C1 segment of cervical spinal cord (tissue), 14 donors: ENCODE results near the gene OMP.

Source experiments
- DNase-seq, 14 donors: peaks; one replicate each; lab custom pipeline; 2025; lab: John Stamatoyannopoulos, UW

OMP gene

DNA sequence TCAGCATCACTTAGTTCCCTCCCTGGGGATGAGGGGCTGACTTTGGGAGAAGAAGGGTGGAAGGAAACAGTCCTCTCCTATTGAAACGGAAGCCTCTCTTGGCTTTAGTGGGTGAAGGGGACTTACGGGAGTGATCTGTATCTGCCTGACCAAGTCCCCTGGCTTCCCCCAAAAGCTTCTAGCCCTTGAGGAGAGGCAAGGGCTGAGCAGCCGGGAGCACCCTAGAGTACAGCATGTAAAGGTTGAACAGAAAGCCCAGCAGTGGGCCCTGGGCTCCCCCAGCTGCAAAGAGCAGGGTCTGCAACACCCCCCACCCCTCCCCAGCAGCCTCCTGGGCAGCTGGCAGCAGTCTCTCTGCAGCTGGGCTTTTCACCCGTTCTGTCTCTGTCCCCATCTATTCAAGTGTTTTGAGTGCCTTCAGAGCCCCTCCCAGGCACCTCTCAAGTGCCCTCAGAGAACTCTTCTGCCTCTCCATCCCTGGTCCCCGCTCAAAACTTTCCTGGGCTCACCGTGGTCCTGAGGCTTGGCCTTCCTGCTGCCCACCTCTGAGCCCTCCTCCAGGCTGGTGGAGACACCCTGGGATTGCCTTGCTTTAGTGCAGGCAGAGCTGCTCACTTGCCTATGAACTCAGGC is 33.2 kb upstream of the OMP start:
- no peak for DNase-seq

DNA sequence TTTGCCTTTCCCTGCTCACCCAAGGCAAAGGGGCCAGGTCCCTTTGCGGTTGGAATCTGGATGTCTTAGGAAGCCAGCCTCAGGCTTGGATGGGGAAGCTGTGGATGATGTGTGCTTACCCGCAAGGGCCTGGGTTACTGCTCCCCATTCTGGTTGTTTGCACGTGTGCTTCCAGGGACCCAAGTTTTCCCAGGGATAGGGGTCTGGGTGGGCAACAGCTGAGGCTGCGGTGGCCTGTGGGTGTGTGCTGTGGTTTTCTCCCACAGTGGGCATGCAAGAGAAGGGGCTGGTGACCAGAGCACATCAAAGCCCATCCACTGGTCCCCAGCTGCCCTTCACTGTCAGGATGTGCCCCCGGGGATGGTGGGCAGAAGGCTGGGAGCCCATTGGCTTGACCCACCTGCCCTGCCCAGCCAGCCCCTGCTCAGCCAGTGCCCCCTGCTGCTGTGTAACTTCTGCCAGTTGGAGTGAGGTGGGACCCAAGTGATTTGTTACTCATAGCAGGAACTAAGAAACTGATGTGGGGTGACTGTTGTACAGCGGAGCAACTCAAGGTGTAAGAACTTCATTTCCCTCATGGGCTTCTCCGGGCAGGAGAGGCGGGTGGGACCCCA is 32.6 kb upstream of the OMP start:
- DNase-seq: no peak

DNA sequence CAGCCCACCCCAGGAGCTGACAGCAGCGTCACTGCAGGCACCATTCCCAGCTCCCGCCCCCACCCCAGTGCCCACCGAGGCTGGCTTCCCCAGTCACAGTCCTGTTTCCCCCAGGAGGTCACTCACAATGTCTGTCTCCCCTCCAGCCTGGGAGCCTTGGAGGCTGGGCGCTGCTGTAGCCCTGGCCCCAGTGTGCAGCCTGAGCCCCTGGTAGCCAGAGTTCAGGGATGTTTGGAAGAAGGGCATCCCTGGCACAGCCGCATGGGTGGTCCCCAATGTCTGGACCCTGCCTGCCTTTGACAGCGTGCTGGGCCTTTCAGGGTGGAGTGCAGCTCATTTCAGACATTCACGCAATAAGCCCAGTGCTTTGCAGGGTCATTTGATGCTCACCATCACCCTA is 31.6 kb upstream of the OMP start:
- DNase-seq: no peak

DNA sequence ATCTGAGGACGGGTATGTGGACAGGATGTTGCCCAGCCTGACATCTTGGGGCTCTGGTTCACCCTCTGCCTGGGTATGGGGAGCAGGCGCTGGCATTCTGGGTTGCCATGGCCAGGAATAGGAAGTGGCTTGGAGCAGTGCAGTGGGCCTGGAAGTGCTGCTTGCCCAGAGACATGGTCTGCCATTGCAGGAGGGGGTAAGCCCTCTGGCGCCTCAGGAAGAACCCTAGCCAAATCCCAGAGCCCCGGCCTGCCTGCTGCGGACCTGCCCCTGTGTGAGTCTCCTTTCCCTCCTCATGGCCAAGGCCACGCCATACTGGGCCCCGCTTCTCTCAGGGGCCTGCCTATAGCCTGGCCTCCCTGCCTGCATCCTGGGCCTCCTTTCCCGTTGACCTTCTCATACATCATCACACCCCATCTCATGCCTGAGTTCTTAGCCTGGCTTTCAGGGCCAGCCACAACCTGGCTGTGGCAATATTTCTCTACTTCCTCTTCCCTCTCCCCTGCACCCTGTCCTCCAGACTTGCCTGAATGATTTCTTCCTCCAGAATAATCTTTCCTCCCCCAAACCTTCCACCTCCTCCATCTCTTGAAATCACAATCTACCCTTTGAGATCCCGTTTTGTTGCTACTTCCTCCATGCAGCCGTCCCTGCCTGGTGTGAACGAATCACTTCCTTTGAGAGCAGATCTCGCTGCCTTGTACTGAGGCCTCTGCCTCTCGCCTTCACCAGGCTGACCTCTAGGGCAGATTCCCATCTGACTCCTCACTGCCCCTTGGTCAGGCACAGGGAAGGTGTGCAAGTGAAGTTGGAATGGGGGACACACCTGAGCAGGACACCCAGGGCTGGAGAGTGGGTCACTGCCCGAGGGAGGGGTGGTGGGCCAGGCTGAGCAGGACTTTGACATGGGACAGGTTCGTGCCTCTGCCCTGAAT is 30.7 kb upstream of the OMP start:
- DNase-seq: no peak

DNA sequence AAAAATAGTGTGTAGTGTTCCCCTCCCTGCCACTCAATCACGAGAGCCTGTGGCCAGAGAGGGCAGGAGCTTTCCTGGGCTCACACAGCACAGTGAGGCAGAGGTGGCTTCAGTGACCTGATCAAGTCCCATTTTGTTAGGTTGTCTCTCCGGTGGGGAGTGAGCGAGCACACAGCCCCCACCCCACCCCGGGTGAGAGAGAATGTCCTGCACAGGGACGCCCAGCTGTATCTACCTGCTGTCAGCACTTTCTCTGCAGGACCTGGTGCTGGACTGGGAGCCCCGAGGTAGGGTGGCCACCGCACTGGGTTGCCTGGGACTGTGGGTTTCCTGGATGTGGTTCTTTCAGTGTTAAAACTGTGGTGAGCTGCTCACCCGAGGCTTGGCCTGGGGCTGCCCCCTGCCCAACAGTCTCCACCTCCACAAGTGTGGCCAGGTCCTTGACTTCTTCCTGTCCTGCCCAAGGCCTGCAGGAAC is 29.8 kb upstream of the OMP start:
- no peak for DNase-seq

DNA sequence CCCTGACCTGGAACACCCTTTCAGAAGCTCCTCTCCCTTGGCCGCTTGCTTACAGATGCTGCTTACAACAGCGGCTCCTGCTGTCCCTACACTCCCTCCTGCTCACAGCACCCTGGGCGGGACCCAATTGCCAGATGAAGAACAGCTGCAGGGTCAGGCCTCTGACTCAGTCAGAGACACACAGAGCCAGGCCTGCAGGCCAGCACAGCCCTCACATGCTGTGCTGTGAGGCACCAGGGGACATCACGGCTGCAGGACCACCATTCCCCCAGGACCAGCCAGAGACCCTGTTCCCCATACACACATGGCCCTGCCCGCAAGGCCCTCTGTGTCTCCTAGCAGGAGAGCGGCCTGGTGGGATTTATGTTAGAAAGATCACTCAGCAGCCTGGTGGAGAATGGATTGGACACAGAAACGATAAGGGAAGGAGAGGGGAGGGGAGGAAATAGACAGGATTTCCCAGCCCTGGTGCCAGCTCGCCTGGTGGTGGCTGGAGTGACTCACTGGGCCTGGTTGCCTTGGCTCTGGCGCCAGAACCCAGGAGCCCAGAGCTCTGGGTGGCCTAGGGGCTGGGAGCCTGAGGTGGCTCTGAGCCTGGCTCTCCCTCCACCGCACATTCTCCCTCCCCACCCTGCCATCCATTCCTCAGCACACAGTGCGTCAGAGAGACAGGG is 29.2 kb upstream of the OMP start:
- peak in 5 of 14 donors; percentile 14 to 86 (median 25) for DNase-seq

DNA sequence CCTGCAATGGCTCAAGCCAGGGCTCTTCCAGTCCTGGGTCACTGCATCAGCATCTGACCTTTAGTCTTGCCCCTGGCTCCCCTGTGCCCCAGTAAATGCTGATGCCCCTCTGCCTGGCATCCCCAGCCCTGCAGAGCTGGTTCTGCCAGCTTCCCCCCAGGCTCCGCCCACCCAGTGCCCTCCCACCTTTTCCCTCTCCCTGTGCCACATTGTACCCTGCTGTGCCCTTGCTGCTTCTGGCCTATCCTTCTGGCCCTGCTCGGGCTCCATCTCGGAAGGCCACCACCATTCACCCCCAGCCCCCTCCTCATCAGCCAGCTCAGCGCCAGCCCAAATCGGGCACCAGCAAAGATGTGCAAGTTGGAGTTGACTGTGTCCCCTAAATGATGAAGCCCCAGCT is 28.4 kb upstream of the OMP start:
- no peak for DNase-seq

DNA sequence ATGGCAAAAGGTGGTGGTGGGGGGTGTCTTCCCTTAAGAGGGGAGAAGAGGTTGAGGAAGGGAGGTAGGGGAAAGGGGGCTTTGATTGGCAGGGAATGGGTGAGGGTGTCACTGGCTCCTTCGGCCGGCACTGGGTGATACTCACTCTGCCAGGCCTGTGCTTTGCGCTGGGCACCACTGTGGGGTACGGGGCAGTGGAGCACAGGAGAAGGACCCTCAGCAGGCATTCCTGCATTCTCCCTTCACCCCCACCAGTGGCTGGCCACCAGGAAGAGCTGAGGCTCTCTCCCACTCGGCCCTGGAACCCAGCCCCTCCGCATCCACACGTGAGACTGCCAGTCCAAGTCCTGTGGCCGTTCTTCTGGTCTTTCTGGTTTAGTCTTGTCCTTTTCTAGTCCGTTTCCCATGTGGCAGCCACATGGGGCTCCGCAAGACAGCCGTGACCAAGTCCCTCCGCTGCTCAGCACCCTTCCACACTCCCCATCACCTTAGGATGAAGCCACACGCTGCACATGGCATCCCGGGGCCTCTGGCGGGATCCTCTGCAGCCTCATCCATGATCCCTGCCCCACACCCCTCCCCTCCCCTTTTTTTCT is 27.9 kb upstream of the OMP start:
- DNase-seq: no peak

DNA sequence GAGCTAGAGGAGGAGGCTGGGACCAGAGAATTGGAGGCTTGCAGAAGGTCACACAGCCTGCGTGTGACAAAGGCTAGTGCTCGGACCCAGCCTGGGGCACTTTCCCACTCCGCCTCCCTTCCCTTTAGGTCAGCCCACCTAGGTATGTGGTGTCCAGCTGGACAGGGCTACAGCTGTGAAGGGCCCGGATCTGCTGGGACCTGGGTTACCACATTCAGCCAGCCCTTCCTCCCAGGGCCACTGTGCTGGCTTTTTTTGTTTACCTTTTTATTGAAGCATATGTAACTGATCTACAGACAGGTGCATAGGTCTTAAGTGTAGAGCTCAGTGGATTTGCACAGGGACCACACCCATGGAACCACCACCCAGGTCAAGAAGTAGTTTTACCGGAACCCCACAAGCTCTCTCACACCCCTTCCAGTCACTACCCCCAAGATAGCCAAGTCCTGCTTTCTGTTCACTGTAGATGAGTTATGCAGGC is 27.2 kb upstream of the OMP start:
- DNase-seq: no peak

DNA sequence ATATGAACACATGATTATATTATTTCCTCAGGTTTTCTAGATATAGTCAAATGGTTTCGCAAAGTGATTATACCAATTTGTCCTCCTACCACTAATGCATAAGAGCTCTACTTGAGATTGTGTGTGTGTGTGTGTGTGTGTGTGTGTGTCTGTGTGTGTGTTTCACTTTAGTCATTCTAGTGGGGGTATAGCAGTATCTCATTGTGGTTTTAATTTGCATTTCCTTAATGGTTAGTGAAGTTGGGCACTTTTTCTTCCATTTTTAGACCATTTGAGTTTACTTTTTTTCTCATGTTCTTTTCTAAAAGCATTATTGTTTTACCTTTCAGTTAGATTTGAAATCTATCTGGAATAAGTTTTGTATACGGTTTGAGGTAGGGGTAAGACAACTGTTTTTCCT is 23.0 kb upstream of the OMP start:
- DNase-seq: no peak

DNA sequence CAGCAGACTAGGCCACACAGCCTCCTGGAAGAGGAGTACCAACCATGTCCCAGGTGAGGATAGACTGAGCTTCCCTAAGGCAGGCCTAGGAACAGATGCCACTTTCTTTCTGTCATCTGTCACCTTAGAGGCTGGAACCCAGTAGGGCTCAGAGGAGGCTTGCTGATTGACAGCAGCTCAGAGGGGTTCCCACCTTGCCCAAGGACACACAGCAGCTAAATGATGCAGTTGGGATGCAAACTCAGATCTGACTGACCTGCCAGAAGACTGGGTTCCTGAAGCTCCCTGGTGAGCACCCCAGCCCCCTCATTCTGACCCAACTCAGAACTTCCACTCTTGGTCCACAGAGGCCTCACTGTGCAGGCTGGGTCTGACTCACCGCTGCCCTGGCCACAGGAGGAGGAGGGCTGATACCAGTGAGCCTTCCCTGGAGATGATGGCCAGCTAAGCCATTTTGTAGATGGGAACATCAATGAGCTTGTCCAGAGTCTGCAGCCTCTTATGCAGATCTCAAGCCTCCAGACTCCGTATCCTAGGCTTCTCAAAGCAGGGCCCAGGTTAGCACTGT is 21.9 kb upstream of the OMP start:
- no peak for DNase-seq

DNA sequence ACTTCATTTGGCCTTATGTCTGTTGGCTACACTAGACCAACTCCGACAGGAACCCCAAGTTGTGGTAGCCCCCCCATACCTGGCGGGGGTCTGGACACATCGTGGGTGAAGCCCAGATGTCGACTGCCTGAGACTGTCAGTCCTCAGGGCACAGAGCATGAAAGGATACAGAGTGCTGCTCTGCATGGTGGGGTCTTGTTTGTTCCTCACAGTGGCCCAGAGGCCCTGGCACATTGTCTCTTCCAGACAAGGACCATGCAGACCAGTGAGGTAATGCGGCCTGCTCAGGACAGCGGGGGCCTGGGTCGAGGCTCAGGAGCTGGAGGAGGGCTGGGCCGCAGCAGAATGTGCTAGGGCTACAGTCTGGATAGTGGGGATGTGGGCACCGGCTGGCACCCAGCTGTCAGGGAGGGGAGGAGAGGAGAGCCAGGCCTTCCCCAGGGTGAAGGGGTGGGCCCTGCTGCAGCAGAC is 21.2 kb upstream of the OMP start:
- DNase-seq: no peak

DNA sequence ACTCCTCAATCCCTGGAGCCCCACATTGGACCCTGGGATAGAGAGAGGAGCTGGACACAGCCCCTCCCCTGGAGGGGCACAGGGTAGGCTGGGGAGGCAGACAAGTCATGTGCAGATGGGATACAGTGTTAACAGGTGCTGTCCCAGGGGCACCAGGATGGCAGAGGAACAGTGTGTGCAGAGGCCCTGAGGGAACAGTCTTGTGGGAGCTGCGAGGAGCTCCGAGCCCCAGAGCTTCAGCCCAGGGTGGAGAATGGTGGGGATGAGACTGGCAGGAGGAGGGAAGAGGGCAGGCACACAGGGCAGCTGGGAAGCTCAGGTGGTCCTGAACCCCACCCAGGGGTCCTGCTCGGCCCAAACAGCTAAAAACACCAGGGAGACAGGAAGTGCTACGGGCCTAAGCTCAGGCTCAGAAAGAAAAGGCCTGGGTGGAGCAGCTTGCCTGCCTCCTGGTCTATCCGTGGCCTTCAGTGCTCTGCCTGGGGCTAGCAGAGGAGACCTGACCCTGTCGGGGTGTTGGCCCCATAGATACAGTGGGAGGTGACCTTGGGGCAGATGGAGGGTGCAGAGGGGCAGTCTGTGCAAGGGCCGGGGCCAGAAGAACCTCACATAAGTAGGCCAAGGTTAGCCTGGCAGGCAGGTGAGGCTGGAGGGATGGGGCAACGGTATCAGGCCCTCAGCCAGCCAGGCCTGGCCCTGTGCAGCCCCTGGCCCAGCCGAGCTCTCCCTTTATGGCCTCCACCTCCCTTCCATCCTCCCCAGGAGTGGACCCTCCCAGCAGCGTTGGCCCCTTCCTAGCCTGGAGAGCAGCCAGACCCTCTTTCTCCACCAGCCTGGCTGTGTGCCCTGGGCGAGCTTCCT is 20.4 kb upstream of the OMP start:
- no peak for DNase-seq

DNA sequence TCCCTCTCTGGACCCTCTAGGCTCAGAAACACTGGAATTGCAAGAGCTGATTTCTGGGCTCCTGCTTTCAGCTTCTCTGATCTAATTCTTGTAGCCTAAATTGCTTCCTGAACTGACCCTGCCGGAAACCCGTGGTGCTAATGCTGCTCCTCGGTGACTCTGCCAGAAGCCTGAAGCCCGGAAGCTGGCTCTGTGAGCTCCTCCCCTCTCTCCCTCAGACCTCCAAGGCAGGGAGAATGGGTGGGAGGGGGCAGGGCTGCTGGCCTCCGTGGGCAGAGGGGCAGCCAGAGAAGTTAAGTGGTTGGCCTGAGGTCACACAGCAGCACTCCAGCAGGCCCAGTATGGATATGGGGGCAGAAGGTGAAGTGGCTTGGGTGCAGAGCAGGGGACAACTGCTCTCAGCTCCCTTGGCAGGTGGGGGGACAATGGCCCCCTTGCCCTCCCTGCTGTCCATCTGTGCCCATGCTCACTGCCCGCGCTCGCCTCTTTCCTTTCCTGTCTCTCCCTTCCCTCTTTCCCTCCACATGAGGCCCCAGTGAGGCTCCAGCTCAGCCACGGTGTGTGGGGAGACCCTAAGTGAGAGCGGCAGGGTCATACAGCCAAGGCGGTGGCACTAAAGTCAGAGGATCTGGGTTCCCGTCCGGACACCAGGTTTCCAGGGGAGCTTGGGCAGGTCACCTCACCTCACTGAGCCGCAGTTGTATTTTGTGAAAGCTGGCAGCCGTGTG is 19.6 kb upstream of the OMP start:
- DNase-seq: no peak

DNA sequence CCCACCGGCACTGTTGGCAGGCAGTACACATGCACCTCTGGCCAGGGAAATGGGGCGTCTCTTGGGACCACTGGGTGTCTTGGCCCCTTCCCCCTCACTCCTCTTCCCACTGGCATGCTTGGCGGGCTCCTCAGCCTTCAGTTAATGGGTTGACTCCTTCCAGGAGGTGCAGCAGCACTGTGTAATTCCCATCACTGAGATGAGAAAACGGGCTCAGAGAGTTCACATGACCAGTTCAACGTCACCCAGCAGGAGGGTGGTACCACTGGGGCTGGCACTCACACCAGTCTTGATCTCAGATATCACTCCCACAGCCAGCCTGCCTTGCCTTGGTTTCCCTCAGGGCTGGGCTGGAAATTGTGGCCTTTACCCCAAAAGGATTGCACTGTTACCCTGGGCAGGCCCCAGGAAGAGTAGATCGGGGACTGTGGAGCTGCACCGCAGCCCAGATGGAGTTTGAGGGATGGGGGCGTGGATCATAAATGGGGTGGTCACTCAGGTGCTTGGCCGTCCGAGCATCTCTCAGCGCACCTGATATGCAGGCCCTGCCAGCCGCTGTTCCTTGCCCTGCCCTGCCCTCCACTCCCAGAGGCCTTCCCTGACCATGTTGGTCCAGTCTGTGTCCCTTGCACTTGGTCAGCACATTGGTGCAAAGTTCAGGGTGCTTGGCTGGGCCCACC is 18.9 kb upstream of the OMP start:
- no peak for DNase-seq

DNA sequence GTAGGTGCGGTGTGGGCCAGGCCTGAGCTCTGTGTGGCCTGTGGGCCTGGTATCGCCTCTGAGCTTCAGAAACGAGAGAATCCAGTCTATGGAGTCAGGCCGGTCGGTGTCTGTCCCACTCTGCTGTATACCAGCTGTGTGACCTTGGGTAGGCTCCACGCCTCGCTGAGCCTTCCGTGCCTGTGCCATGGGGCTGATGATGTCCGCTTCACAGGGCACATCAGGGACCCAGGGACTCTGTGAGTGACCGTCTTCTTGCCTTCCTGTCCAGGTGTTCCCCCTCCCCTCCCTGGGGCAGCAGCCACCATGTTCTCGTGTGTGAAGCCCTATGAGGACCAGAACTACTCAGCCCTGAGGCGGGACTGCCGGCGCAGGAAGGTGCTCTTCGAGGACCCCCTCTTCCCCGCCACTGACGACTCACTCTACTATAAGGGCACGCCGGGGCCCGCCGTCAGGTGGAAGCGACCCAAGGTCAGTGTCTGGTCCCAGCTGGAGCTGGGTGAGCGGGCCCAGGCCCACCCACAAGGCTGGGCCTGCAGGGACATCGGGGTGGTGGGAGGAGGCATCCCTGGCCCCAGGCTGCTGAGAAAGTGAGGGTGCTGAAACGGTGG is 18.0 kb upstream of the OMP start:
- no peak for DNase-seq

DNA sequence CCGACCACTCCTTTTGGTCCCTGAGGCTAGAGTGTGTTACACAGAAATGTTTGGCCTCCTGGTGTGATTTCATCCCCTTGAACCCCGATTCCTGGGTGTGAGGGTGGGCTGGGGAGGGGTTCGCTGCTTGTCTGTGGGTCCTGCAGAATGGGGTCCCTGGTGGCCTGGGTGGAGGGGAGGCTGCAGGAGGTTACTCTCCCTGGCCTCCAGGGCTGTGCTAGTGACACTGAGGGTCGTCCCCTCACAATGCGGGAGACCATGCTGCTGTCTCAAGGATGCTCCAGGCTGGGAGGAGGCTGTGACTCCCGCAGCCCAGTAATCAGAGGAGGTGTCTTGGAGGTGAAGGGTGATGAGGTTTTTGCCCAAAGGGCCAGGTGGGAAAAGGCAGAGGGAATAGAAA is 17.0 kb upstream of the OMP start:
- DNase-seq: no peak
